Measurements from ENCODE around the gene LHB. TPM values are rescaled to one million over a fixed set of nuclear protein-coding genes. Genes with fewer than 3 reads are reported as not detected.

LHB gene
- total RNA-seq, 2 donors from 2014 or later: 0.59 TPM; not detected in 1

GRCh38 chr19:48989701-48990291, 27.1 kb downstream of the LHB start:
- H3K27me3 Mint-ChIP-seq (ENCODE audit: insufficient read depth): no peaks in the 10 kb centered on the region
- peaks cover 47% of the 10 kb centered on the region for H3K36me3 Mint-ChIP-seq (ENCODE audit: low read depth)
- H3K9me3 Mint-ChIP-seq: no peaks in the 10 kb centered on the region
- H3K4me1 Mint-ChIP-seq: peaks cover 18% of the 10 kb centered on the region
- no peak overlapping the region for H3K27ac Mint-ChIP-seq
- WGBS, 2 experiments (ENCODE audit: insufficient coverage in 1 of 2, insufficient read length in 1 of 2): 95 to 98% methylated on average over 9 to 14 of the region's 17 CpGs
- Histone ChIP-seq H3K9me3 (ENCODE audit: control insufficient read depth, low read length) (no peaks in the 10 kb centered on the region), H3K36me3 (ENCODE audit: control insufficient read depth, insufficient read depth, low read length) (peaks cover 36% of the 10 kb centered on the region), H3K27me3 (ENCODE audit: control insufficient read depth, insufficient read depth, low read length, poor library complexity, severe bottlenecking) (no peaks in the 10 kb centered on the region), H3K4me1 (ENCODE audit: control insufficient read depth, insufficient read depth, low read length) (peaks cover 4% of the 10 kb centered on the region), H3K9ac (ENCODE audit: extremely low read depth, low read length, poor library complexity, severe bottlenecking) (no peak overlapping the region), H3K4me3 (ENCODE audit: low read length) (no peak overlapping the region), H3K27ac (ENCODE audit: low read depth, low read length) (no peak overlapping the region)
- TF ChIP-seq CTCF (conservative IDR thresholded peaks at IDR 0.05): no peak
- H3K4me3 Mint-ChIP-seq: peak overlapping the region; percentile 4
- DNase-seq: no peak

- Mint-ChIP-seq H3K27me3 (ENCODE audit: insufficient read depth) (no peaks in the 10 kb centered on the region), H3K36me3 (ENCODE audit: low read depth) (peaks cover 48% of the 10 kb centered on the region), H3K9me3 (no peaks in the 10 kb centered on the region), H3K4me3 (no peak overlapping the region), H3K27ac (no peak overlapping the region), H3K4me1 (peaks cover 12% of the 10 kb centered on the region)
- Histone ChIP-seq H3K27ac (ENCODE audit: low read depth, low read length) (no peak overlapping the region), H3K36me3 (ENCODE audit: control insufficient read depth, insufficient read depth, low read length) (peaks cover 40% of the 10 kb centered on the region), H3K4me3 (ENCODE audit: low read length) (no peak overlapping the region), H3K9me3 (ENCODE audit: control insufficient read depth, low read length) (no peaks in the 10 kb centered on the region), H3K4me1 (ENCODE audit: control insufficient read depth, insufficient read depth, low read length) (no peaks in the 10 kb centered on the region), H3K27me3 (ENCODE audit: control insufficient read depth, insufficient read depth, low read length, poor library complexity, severe bottlenecking) (no peaks in the 10 kb centered on the region), H3K9ac (ENCODE audit: extremely low read depth, low read length, poor library complexity, severe bottlenecking) (no peak overlapping the region)
- no peak for DNase-seq
- WGBS, 2 experiments (ENCODE audit: insufficient coverage in 1 of 2, insufficient read length in 1 of 2): 93 to 96% methylated on average over 2 to 9 of the region's 9 CpGs
- TF ChIP-seq CTCF (conservative IDR thresholded peaks at IDR 0.05): no peak
Observed at GRCh38 chr19:48988860-48989259, 28.0 kb downstream of the LHB start.

DNA sequence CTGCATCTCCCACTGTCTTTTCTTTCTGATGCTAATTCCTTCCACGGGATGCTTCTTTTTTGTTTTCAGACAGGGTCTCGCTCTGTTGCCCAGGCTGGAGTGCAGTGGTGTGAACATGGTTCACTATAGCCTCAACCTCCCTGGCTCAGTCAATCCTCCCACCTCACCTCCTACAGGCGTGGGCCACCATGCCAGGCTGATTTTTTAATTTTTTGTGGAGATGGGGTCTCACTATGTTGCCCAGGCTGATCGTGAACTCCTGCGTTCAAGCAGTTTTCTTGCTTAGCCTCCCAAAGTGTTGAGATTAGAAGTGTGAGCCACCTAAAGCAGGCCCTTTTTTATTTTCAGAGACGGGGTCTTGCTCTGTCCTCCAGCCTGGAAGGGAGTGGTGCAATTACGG, 28.6 kb downstream of the LHB start:
- Histone ChIP-seq H3K4me1 (ENCODE audit: control insufficient read depth, insufficient read depth, low read length) (no peaks in the 10 kb centered on the region), H3K27ac (ENCODE audit: low read depth, low read length) (no peak overlapping the region), H3K9me3 (ENCODE audit: control insufficient read depth, low read length) (no peaks in the 10 kb centered on the region), H3K4me3 (ENCODE audit: low read length) (no peak overlapping the region), H3K9ac (ENCODE audit: extremely low read depth, low read length, poor library complexity, severe bottlenecking) (no peak overlapping the region), H3K27me3 (ENCODE audit: control insufficient read depth, insufficient read depth, low read length, poor library complexity, severe bottlenecking) (no peaks in the 10 kb centered on the region), H3K36me3 (ENCODE audit: control insufficient read depth, insufficient read depth, low read length) (peaks cover 45% of the 10 kb centered on the region)
- Mint-ChIP-seq H3K36me3 (ENCODE audit: low read depth) (peaks cover 54% of the 10 kb centered on the region), H3K9me3 (no peaks in the 10 kb centered on the region), H3K4me1 (peaks cover 11% of the 10 kb centered on the region), H3K27ac (no peak overlapping the region), H3K27me3 (ENCODE audit: insufficient read depth) (no peaks in the 10 kb centered on the region), H3K4me3 (no peak overlapping the region)
- 95% methylated on average over 5 to 7 of the region's 7 CpGs for WGBS, 2 experiments (ENCODE audit: insufficient coverage in 1 of 2, insufficient read length in 1 of 2)
- TF ChIP-seq CTCF (conservative IDR thresholded peaks at IDR 0.05): no peak
- no peak for DNase-seq

Data from endodermal cell (in vitro differentiated cells).